Bronchial epithelial cell (primary cell): ENCODE results near the gene ADAMTS9. TPM values are rescaled to one million over a fixed set of nuclear protein-coding genes. Genes with fewer than 3 reads are reported as not detected.
A peak's percentile ranks its signal among the peaks of the same experiment; 100 is the strongest.

Experiments used
- DNase-seq: peaks from one replicate; pipeline ENCODE4 v3.0.0-alpha.2; 2010; ENCODE audit warnings: low read depth
- FAIRE-seq: peaks from 2 replicates; lab custom pipeline; 2011; peaks lifted over from hg19 to GRCh38; lab: Jason Lieb, UNC
- H3K27me3 ChIP-seq: 2 replicates; pipeline ENCODE4 v1.5.1; 2011; ENCODE audit warnings: low read length; ENCODE audit not compliant: control insufficient read depth, insufficient read depth
- H3K36me3 ChIP-seq: 2 replicates; pipeline ENCODE4 v1.5.1; 2011; ENCODE audit warnings: low read length; ENCODE audit not compliant: control insufficient read depth, insufficient read depth
- H3K4me3 ChIP-seq: 2 replicates; pipeline ENCODE4 v1.5.1; 2011; ENCODE audit warnings: mild to moderate bottlenecking, low read depth, low read length, control low read depth
- CTCF ChIP-seq: IDR thresholded peaks from 2 replicates; pipeline ENCODE4 v1.5.1; 2011; ENCODE audit warnings: mild to moderate bottlenecking, moderate library complexity, low read length, control low read depth, inconsistent platforms; ENCODE audit not compliant: insufficient read depth, severe bottlenecking
- total RNA-seq: library from RNA; depleted of rRNA; stranded (reverse); fragments of >200 nt; gene quantifications from 2 replicates; pipeline ENCODE4 v1.2.1, GENCODE V29; 2014

The ADAMTS9 gene
- total RNA-seq, 1 donor from 2014 or later, result 0.26 TPM

- DNase-seq (no peak), FAIRE-seq (no peak)
- H3K27me3 ChIP-seq, result no peaks in the 10 kb centered on the region
- no peak overlapping the region for H3K4me3 ChIP-seq
- no peaks in the 10 kb centered on the region for H3K36me3 ChIP-seq
- TF ChIP-seq CTCF, result no peak
These were observed 55.8 kb downstream of the ADAMTS9 start for GRCh38 chr3:64631951-64632350.

GRCh38 chr3:64627471-64628321, 60.1 kb downstream of the ADAMTS9 start:
- TF ChIP-seq CTCF, result no peak
- Histone ChIP-seq H3K27me3 (no peaks in the 10 kb centered on the region), H3K36me3 (no peaks in the 10 kb centered on the region), H3K4me3 (no peak overlapping the region)
- FAIRE-seq (no peak), DNase-seq (peak; percentile 50)

- no peak for TF ChIP-seq CTCF
- DNase-seq, result no peak
- no peak for FAIRE-seq
These were observed 60.8 kb downstream of the ADAMTS9 start for GRCh38 chr3:64627042-64627441.

GRCh38 chr3:64625381-64625780, 62.4 kb downstream of the ADAMTS9 start:
- no peak for FAIRE-seq
- no peak for TF ChIP-seq CTCF
- DNase-seq, result no peak
- Histone ChIP-seq H3K27me3 (no peaks in the 10 kb centered on the region), H3K4me3 (no peak overlapping the region), H3K36me3 (no peaks in the 10 kb centered on the region)

More at GRCh38 chr3:64627042-64627441, 60.8 kb downstream of the ADAMTS9 start:
- Histone ChIP-seq H3K27me3 (no peaks in the 10 kb centered on the region), H3K36me3 (no peaks in the 10 kb centered on the region), H3K4me3 (no peak overlapping the region)

GRCh38 chr3:64623125-64623524, 64.7 kb downstream of the ADAMTS9 start:
- Histone ChIP-seq H3K27me3 (no peaks in the 10 kb centered on the region), H3K36me3 (no peaks in the 10 kb centered on the region), H3K4me3 (no peak overlapping the region)
- no peak for FAIRE-seq
- DNase-seq, result no peak
- TF ChIP-seq CTCF, result no peak
